KBM-7 (cell line): Measurements from ENCODE around the gene LBX2.
"Not testable (repeated sequence)": the region's sequence is repeated elsewhere in the genome, so short reads cannot be mapped to it uniquely, and the experiment has no call there.

Experiments used
- DNase-seq: peaks from one replicate; pipeline ENCODE4 v3.0.0-alpha.2; 2015
- in situ Hi-C: fragments of 300-500 bp; cut with MboI; formaldehyde crosslinking; loops from 2 replicates; pipeline ENCODE4 v1.14.3; 2020; ENCODE audit warnings: low sequenced_read_pairs, low pct_unique_long_range_greater_than_20kb, mixed read lengths

LBX2 gene

GRCh38 chr2:74462054-74462785, 37.2 kb downstream of the LBX2 start:
- in situ Hi-C loops = no loop called here
- no peak for DNase-seq

DNA sequence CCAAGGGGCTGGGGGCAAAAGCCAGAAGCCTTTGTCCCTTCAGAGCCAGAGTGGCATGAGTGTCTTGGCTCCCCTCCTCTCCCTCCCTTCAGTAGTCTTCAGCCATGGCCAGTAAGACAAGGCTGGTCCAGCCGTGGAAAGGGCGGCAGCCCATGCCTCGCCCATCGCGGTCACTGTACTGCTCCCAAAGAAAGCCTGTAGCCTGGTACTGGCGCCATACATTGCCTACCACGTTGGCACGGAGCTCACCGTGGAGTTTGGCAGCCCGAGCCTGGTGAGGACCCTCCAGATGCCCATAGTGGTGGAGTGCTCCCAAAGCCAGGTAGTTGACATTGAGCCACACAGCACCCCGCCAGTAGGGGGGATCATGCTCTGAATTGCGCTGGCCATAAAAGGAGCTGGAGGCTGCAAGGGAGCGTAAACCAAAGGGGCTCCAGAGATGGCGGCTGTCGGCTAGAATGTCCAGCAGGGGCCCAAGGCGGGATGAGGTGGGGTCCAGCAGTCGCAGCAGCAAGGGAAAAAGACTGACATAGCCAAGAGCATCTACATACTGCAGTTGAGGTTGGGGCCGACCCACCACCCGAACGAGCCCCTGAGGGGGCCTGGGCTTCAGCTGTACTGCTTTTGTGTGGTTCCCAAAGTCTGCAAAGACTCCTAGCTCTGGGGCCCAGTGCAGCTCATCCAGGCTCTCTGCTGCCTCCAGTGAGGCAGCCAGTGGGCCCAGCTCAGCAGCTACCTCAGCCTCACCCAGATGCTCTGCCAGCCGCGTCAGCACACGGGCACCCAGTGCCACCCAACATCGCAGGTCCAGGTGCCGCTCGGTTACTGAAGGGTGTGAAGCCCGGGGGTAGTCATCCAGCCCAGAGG, 38.0 kb downstream of the LBX2 start:
- DNase-seq = no peak
- in situ Hi-C loops = no loop called here

DNA sequence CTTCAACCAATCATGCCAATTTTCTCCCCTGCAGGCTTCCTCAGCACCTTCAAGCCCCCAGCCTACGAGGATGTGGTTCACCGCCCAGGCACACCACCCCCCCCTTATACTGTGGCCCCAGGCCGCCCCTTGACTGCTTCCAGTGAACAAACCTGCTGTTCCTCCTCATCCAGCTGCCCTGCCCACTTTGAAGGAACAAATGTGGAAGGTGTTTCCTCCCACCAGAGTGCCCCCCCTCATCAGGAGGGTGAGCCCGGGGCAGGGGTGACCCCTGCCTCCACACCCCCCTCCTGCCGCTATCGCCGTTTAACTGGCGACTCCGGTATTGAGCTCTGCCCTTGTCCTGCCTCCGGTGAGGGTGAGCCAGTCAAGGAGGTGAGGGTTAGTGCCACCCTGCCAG, 39.2 kb downstream of the LBX2 start:
- DNase-seq, in situ Hi-C loops: not testable (repeated sequence)

GRCh38 chr2:74459503-74460118, 39.8 kb downstream of the LBX2 start:
- in situ Hi-C loops, DNase-seq: not testable (repeated sequence)

DNA sequence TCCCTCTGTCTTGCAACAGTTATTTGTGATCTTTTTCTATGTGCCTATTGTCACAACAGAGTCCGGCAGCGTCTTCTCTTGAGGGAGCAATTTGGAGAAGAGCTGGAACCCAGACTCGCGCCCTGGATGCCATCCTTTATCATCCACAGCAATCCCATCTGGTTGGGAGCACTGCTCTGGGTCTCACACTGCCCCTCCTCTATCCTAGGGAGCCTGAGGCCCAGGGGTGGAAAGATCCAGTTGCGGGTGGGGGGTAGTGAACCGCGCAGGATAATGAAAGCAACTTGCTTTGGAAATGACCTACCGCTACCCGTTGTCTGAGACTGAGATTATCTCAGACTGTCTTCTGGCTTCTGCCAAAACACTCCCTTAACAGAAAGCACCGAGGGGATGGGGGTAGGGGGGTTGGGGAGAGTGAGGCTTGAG, 40.5 kb downstream of the LBX2 start:
- in situ Hi-C loops = no loop called here
- no peak for DNase-seq

DNA sequence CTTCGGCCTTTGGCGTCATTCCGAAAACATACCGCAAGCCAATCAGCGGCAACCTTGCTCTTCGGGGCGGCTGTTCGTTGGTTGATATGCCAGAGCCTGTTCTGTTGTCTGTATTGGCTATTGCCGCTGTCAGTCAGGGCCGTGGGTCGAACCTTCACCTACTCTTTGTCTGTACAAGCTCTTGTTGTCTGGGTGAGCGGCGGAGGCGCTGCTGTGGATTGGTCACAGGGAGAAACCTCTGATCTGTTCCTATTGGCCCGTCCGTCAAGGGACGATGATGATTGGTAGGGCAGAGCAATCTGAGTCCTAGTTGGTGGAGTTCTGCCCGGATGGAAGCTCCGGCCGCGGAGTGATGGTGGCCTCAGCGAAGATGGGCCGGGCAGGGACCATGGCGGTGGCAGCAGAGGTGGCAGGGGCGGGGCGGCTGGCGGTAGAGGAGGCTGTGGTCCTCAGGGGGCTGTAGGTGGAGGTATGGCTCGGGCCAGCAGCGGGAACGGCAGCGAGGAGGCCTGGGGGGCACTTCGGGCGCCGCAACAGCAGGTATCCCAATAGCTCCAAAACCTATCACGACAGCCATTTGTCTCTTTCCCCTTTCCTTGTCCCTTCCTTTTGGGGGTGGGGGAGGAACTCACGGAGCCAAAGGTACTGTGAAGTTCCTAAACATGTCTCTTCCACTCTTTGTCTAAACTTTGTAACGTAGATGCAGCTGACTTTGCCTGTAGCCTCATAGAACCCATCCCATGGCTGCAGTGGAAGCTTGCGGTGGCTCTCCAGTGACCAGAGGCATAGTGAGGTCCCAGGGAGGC, 41.1 kb downstream of the LBX2 start, which contains the start of gene WBP1:
TSS of gene WBP1 (plus strand) at position 307 of the 806 bp plus-strand sequence. CDS start at position 472, 165 bp downstream.
- peak; percentile 100 for DNase-seq
- in situ Hi-C loops = no loop called here

DNA sequence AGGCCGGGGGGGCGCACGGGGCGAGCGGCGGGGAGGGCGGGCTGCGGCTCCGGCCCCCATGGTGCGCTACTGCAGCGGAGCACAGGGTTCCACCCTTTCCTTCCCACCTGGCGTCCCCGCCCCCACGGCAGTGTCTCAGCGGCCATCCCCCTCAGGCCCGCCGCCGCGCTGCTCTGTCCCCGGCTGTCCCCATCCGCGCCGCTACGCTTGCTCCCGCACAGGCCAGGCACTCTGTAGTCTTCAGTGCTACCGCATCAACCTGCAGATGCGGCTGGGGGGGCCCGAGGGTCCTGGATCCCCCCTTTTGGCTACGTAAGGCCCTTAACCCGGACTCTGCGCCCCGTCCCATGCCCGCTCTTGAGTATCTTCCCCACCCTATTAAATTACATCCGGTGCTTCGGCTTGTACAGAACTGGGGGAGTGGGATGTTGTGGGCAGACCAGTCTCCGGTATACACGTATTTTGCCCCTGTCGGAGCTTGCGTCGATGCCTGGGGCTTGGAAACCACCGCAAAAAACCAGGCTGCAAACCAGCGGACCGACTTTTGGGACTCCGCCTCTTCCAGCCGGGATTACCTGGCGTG, 41.8 kb downstream of the LBX2 start:
- in situ Hi-C loops = no loop called here
- DNase-seq = no peak

- DNase-seq = no peak
- in situ Hi-C loops = no loop called here
Observed at GRCh38 chr2:74457129-74457548, 42.3 kb downstream of the LBX2 start.

DNA sequence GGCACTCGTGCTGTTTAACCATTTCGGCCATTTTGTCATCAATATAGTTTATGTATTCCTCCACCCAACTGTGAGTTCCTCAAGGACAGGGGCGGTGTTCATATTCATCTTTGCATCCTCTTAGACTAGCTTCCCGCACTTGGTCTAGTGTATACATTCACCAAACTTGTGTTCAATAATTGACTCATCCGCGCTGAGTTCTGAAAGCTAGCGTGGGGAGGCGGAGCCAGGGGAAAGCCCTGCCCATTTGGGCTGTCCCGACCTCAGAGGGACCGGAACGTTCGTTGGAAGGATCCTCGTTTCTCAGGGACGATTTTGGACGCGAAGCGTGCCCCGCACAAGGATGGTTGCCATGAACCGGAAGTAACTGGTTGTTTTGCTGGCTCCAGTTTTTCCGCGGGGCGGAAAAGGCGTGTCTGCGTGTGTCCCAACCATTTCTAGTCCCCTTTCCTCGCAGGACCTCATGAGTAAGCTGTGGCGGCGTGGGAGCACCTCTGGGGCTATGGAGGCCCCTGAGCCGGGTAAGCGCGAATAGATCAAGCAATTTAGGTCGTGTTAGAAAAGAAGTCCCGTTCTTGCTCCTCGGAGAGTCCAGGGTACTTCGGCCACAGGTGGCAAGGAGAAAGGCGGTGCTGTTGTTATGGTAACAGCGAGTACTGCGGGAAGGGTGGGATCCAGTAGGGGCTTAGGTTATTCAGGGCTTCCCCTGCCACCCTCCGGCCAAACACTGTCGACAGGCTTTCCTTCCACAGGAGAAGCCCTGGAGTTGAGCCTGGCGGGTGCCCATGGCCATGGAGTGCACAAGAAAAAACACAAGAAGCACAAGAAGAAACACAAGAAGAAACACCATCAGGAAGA, 44.5 kb downstream of the LBX2 start, which contains the start of gene INO80B:
TSS of gene INO80B (plus strand) at position 434 of the 858 bp plus-strand sequence. CDS start at position 464, 30 bp downstream.
- DNase-seq = peak; percentile 99
- in situ Hi-C loops = no loop called here

DNA sequence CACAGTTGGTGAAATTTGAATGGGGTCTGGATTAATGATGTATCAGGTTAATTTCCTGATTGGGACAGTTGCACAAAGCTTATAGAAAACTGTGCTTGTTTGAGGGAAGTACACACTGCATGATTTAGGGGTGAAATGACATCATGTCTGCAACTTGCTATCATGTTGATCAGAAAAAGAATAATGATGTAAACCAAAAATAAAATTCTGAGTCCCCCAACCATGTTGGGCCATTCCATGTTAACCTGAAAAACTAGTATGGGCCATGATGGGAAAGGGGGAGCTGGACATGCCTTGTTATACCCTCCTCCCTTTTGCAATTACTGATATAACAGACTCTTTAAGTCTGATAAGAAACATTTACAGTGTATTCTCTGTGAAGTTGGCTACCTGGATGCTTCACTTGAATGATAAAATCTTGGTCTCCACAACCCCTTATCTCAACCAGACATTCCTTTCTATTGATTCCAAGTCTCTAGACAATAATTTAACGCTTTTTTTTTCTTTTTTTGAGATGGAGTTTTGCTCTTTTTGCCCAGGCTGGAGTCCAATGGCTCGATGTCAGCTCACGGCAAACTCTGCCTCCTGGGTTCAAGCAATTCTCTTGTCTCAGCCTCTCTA, 48.7 kb downstream of the LBX2 start:
- in situ Hi-C loops = no loop called here
- DNase-seq = no peak

GRCh38 chr2:74448771-74449170, 50.6 kb downstream of the LBX2 start:
- in situ Hi-C loops = no loop called here
- no peak for DNase-seq
